Thoracic aorta (tissue), 2 donors: ENCODE data around the gene MBOAT1. TPM values are rescaled to one million over a fixed set of nuclear protein-coding genes. Genes with fewer than 3 reads are reported as not detected.

Source experiments
- ATAC-seq: fragments of 150-250 bp; one replicate; pipeline ENCODE4 v1.8.0; 2017; ENCODE audit warnings: low read depth; ENCODE audit not compliant: insufficient number of reproducible peaks, low FRiP score
- DNase-seq: peaks from one replicate; pipeline ENCODE4 v3.0.0-alpha.2; 2020; ENCODE audit warnings: low spot score
- H3K27ac ChIP-seq, 2 donors: fragments of 200-600 bp; sonication (generic); 1 replicate in 1 of 2; 2 replicates in 1 of 2; pipeline ENCODE4 v1.5.1; 2016; ENCODE audit warnings: mild to moderate bottlenecking in 2 of 2, moderate library complexity in 2 of 2
- H3K27me3 ChIP-seq: fragments of 200-600 bp; sonication (generic); replicated peaks from 2 replicates; pipeline ENCODE4 v1.6.0; 2016; ENCODE audit warnings: mild to moderate bottlenecking; ENCODE audit not compliant: insufficient read depth
- H3K36me3 ChIP-seq: fragments of 200-600 bp; sonication (generic); one replicate; pipeline ENCODE4 v1.5.1; 2016
- H3K4me1 ChIP-seq, 2 donors: fragments of 200-600 bp; sonication (generic); 1 replicate in 1 of 2; 2 replicates in 1 of 2; pipeline versions ENCODE4 v1.5.1 to v1.6.0; 2016; ENCODE audit warnings: low read depth in 2 of 2, mild to moderate bottlenecking in 1 of 2; ENCODE audit not compliant: control insufficient read depth in 1 of 2
- H3K4me3 ChIP-seq: fragments of 200-600 bp; sonication (generic); 2 replicates; pipeline ENCODE4 v1.5.1; 2016; ENCODE audit warnings: mild to moderate bottlenecking
- H3K9me3 ChIP-seq: fragments of 200-600 bp; sonication (generic); 2 replicates; pipeline ENCODE4 v1.5.1; 2016
- CTCF ChIP-seq: fragments of 200-600 bp; sonication (generic); IDR thresholded peaks from one replicate; pipeline ENCODE4 v1.5.1; 2019; ENCODE audit warnings: antibody characterized with exemption
- total RNA-seq, 2 donors: library from RNA; depleted of rRNA; stranded (reverse); fragments of >200 nt; gene quantifications; one replicate each; pipeline versions ENCODE4 v1.1.0 to v1.2.3, GENCODE V29; 2016

Gene MBOAT1
- total RNA-seq, 2 donors from 2014 or later = 5.5 to 6.8 TPM

DNA sequence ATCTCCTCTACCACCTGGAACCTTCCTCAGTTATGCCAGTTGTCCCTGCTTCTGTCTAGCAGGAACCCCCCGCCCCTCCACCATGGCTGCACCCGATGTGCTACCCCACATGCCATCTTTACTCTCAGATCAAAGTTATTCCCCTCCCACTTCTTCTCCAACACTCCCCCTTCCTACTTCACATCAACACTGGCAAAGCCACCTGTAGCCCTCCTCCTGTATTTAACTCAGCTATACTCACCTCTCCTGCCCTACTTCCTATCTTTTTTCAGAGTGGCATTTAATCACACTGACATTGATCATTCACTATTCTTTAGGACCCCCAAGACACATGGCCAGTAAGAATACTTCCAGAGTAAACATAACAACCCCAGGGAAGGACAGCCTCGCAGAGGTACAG is 84.3 kb downstream of the MBOAT1 start:
- DNase-seq = no peak
- Histone ChIP-seq H3K9me3 (no peaks in the 10 kb centered on the region), H3K27me3 (no peaks in the 10 kb centered on the region), H3K4me3 (no peak overlapping the region), H3K4me1 (peaks cover 0 to 21% of the 10 kb centered on the region in 2 donors), H3K36me3 (no peaks in the 10 kb centered on the region), H3K27ac (no peak overlapping the region)
- no peak for ATAC-seq
- no peak for TF ChIP-seq CTCF

DNA sequence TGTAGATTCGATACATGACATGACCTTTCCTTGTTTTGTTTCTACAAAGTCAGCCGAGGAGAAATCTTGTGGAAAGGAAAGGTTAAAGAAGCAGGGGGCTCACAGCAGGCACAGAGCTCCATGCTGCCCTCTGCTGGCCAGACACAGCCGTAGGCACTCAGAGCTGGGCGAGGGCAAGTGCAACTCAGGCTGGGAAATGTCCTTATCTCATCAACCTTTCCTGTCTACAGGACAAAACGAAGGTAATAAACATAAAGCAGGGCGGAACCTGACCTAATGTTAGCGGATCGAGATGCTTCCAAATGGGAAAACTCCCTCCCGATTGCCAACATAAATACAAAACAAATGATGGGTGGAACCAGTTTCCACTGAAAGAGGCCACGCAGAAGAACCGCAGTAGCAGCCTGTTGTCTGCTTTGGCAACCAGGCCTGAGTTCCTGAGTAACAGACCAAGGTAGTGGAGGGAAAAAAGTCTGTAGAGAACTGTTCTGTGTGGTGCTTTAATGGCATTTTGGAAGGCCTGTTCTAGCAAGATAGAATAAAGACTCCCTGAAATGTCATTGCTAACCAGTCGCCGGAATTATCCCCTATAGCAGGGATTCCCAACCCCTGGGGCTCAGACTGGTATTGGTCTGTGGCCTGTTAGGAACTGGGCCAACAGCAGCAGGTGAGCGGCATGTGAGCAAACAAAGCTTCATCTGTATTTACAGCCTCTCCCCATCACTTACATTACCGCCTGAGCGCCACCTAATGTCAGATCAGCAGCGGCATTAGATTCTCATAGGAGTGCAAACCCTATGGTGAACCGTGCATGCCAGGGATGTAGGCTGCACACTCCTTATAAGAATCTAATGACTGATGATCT is 85.2 kb downstream of the MBOAT1 start:
- H3K27me3 ChIP-seq = no peaks in the 10 kb centered on the region
- TF ChIP-seq CTCF = peak; percentile 91
- H3K36me3 ChIP-seq = no peaks in the 10 kb centered on the region
- H3K4me3 ChIP-seq = no peak overlapping the region
- H3K9me3 ChIP-seq = no peaks in the 10 kb centered on the region
- peaks cover 0 to 21% of the 10 kb centered on the region in 2 donors for H3K4me1 ChIP-seq
- ATAC-seq (peak; percentile 86), DNase-seq (no peak)
- H3K27ac ChIP-seq = no peak overlapping the region

- no peaks in the 10 kb centered on the region for H3K9me3 ChIP-seq
- ATAC-seq = no peak
- peaks cover 0 to 21% of the 10 kb centered on the region in 2 donors for H3K4me1 ChIP-seq
These were observed 86.0 kb downstream of the MBOAT1 start for GRCh38 chr6:20126102-20126752.

GRCh38 chr6:20124545-20124944 is 87.7 kb downstream of the MBOAT1 start:
- H3K36me3 ChIP-seq = no peaks in the 10 kb centered on the region
- no peak overlapping the region for H3K27ac ChIP-seq
- no peaks in the 10 kb centered on the region for H3K9me3 ChIP-seq

More at GRCh38 chr6:20126102-20126752, 86.0 kb downstream of the MBOAT1 start:
- Histone ChIP-seq H3K27me3 (no peaks in the 10 kb centered on the region), H3K36me3 (no peaks in the 10 kb centered on the region), H3K4me3 (no peak overlapping the region), H3K27ac (no peak overlapping the region)
- no peak for TF ChIP-seq CTCF
- no peak for DNase-seq

More at GRCh38 chr6:20124545-20124944, 87.7 kb downstream of the MBOAT1 start:
- no peak for ATAC-seq
- no peaks in the 10 kb centered on the region for H3K27me3 ChIP-seq
- TF ChIP-seq CTCF = no peak
- DNase-seq = no peak
- H3K4me1 ChIP-seq = peaks cover 0 to 21% of the 10 kb centered on the region in 2 donors
- H3K4me3 ChIP-seq = no peak overlapping the region
